HG02973 (cell line): Measurements from ENCODE around the gene ZNF783.
"Not testable (repeated sequence)": the region's sequence is repeated elsewhere in the genome, so short reads cannot be mapped to it uniquely, and the experiment has no call there.

Source experiments
- ATAC-seq: cut with Tn5 transposase; IDR thresholded peaks from one replicate; pipeline ENCODE4 v1.9.1; 2021; ENCODE audit warnings: moderate library complexity; ENCODE audit not compliant: unreplicated experiment

ZNF783 gene

DNA sequence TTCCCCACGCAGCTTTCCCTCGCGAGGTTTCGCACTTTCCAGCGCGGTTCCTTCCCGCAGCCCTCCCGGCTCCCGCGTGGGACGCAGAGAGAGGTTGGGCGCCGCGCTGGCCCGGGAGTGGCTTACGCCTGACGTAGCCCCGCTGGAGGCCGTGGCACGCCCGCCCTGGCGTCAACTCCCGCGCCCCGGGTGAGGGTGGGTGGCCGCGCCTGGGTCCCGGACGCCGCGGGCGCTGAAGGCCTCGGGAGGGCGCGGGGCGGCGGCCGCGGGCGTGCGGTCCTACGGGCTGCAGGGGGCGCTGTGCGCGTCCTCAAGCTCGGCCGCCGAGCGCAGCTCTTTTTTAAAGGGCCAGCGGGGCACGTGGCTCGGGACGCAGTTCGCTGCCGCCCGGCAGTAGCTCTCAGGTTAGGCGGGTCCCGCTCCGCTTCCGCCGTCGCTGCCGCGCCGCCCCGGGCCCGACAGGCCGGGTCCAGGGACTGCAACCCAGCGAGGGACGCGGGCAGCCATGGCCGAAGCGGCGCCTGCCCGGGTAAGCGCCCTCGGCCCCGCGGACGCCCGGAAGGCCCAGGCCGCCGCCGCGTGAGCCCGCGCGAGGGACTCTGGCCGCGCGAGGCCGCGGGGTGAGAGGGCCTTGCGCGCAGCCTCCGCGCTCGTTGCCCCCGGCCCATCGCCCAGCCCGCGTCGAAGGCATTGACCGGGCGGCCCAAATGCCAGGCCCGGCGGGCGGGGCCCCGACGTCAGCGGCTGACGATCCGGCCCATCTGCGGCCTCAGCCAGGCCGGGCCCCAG, at the start of gene ZNF783:
ZNF783 (plus strand) TSS at position 368 of the 789 bp plus-strand sequence; CDS start at position 506, 138 bp downstream.
- ATAC-seq, result peak; percentile 77

DNA sequence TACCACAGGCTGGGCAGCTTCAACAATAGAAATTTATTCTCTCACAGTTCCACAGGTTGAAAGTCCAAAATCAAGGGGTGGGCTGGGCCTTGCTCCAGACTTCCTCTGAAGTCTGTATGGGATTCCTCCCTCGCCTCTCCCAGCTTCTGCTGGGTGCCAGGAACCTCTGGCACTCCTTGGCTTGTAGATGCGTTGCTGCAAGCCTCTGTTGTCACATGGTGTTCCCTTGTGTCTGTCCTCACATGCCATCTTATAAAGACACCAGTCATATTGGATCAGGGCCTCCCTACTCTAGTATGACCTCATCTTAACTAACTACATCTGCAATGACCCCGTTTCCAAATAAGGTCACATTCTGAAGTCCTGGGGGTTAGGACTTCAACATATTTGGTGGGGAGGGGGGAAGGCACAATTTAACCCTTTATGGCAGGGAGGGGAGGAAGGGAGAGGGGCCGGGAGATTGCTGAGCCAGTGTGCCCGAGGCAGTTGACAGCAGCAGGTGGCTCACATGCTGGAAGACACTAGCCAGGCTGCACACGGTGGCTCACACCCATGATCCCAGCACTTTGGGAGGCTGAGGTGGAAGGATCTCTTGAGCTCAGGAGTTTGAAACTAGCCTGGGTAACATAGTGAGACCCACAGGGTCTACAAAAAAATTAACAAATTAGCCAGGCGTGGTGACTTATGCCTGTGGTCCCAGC, 47.8 kb upstream of the ZNF783 start:
- no peak for ATAC-seq

GRCh38 chr7:149216402-149216801, 45.6 kb upstream of the ZNF783 start:
- no peak for ATAC-seq

GRCh38 chr7:149217570-149217969, 44.4 kb upstream of the ZNF783 start:
- ATAC-seq, result no peak

DNA sequence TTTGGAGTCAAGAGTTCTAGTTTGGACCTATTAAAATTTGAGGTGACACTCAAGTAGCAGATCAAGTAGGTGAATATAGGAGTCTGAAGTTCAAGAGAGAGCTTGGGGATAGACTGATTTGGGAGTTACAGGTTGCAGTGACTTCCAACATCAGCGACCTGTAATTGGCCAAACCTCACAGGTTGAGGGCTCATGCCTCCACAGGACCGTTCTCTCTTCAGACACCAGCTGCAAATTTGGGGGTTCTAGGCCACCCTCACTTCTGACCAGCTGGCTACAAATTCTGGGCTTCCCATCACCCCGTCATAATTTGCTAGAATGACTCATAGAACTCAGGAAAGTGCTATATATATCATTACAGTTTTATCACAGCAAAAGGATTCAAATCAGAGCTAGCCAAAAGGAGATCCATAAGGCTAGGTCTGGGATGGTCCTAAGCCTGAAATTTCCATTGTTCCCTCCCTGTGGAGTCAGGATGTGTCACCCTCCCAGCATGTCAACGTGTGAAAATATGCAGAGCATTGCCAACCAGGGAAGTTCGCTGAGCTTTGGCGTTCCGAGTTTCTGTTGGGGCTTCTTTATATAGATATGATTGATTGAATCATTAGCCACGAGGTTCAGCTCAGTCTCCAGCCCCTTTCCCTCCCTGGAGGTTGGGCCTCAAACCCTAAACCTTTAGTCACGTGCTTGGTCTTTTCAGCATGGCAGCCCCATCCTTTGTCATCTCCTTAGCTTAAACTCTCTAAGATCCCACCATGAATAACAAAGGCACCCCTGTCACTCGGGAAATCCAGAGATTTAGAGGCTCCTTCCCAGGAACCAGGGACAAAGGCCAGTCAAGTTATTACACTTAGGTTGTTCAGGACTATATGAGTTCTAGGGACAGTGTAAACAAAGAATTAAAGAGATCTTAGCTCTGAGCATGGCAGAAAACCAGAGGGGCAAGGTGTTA, 43.3 kb upstream of the ZNF783 start:
- no peak for ATAC-seq

DNA sequence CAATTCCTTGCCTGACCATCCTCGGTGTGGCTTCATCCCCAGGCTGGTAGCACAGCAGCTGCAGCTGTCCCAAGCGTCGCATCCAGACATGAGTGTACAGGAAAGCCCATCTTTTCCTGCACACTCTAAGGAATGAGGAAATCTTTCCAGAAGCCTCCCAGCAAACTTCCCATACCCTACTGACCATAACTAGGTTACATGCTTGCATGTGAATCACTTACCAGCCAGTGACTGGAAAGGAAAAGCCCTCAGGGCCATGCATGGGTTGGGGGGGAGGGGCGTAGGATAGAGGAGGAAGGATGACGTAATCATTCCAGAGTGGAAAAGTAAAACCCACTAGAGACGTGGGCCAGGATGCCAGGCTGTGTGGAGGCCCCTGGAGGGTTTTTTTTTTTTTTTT, 41.5 kb upstream of the ZNF783 start:
- no peak for ATAC-seq

GRCh38 chr7:149223176-149223575, 38.8 kb upstream of the ZNF783 start:
- no peak for ATAC-seq

- no peak for ATAC-seq
These were observed 38.2 kb upstream of the ZNF783 start for GRCh38 chr7:149223761-149224160.

GRCh38 chr7:149224352-149224751, 37.6 kb upstream of the ZNF783 start:
- no peak for ATAC-seq

DNA sequence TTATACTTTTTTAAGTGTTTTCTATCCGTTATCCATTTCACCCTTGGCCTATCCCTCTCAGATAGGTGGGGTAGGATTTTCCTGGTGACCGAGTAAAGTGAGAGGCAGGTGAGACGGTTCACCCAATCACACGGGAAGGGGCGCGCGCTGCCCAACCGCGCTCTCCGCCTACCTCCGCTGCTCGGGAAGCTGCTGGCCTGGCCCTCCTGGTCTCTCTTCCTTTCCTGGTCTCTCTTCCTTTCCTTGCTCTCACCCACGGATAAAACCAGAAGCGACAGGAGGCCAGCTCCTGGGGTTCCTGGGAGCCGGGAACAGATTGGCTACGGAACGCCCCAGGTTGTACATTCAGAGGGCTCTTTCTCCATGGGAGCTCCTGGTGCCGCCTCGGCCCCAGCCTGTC, 36.9 kb upstream of the ZNF783 start:
- no peak for ATAC-seq

- ATAC-seq, result no peak
These were observed 36.3 kb upstream of the ZNF783 start for GRCh38 chr7:149225656-149226055.

DNA sequence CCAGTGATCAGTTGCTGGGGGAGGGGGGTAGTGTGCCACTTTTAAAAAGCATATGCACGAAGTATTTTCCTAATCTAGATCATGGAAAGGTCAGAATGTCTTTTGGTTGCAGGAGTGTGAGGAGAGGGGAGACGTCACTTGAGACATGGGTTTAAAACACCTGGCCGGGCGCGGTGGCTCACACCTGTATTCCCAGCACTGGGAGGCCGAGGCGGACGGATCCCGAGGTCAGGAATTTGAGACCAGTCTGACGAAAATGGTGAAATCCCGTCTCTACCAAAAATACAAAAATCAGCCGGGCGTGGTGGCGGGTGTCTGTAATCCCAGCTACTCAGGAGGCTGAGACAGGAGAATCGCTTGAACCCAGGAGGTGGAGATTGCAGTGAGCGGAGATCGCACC, 35.6 kb upstream of the ZNF783 start:
- ATAC-seq, result not testable (repeated sequence)

DNA sequence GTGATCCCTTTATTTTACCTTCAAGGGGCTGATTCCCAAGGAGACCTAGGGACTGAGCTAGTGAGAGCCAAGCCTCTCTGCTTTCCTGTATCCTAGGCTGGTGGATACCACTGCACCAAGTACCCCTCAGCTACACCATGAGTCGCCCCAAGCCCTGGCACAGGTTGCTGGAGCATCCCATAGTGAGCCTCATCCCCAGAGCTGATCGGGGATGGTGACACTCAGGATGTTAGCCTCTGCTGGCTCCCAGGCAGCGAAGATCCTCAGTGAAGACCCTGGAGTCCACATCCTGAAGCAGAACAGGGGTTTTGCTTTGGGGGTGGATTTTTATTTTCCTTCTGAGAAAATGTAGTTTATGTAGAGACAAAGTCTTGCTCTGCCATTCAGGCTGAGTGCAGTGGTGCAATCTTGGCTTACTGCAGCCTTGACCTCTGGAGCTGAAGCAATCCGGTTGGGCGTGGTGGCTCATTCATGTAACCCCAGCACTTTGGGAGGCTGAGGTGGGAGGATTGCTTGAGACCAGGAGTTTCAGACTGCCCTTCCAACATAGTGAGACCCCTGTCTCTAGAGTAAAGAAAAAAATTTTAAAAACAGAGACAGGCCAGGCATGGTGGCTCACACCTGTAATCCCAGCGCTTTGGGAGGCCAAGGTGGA, 35.0 kb upstream of the ZNF783 start:
- ATAC-seq, result no peak

GRCh38 chr7:149228831-149229471, 33.0 kb upstream of the ZNF783 start:
- ATAC-seq, result no peak

- ATAC-seq, result no peak
These were observed 32.5 kb upstream of the ZNF783 start for GRCh38 chr7:149229526-149229925.

DNA sequence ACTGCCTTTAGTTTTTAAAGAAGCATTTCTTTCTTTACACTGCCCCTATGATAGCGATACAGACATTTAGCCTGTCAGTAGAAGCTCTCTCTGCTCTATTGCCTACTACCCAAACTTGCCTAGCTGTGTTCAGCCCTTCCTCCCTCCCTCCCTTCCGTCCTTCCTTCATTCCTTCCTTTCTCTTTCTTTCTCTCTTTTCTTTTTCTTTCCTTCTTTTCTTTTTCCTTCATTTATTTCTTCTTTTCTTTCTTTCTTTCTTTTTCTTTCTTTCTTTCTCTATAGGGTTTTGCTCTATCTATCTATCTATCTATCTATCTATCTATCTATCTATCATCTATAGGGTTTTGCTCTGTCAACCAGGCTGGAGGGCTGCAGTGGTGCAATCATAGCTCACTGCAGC, 29.6 kb upstream of the ZNF783 start:
- no peak for ATAC-seq

- ATAC-seq, result not testable (repeated sequence)
These were observed 28.3 kb upstream of the ZNF783 start for GRCh38 chr7:149233655-149234204.

GRCh38 chr7:149237502-149237901, 24.5 kb upstream of the ZNF783 start:
- no peak for ATAC-seq

DNA sequence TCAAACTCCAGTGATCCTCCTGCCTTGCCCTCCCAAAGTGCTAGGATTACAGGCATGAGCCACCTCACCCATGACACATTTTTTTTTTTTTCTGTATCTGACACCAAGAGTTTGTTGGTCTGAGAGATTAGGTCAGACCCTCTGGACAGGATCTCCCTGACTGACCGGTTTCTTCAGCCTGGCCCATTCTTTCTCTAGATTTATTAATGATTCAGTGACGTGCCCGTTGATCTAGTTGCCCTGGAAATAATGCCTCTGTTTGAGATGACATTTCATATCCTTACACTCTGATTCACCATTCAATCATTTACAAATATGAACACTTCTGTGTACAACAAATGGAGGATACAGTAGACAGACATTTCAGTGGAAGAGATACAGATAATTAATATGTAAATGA, 23.9 kb upstream of the ZNF783 start:
- no peak for ATAC-seq
